Activated gamma-delta T cell treated with anti-CD3 and anti-CD28 coated beads, Interleukin-2, amount 50 U/mL, for 16 hours (primary cell): Measurements from ENCODE around the gene ST3GAL2.
A peak's percentile ranks its signal among the peaks of the same experiment; 100 is the strongest.
"Not testable (repeated sequence)": the region's sequence is repeated elsewhere in the genome, so short reads cannot be mapped to it uniquely, and the experiment has no call there.

Source experiments
- DNase-seq: peaks from one replicate; pipeline ENCODE4 v3.0.0-alpha.2; 2020; ENCODE audit warnings: low read depth

Gene ST3GAL2

GRCh38 chr16:70467608-70468007 is 28.7 kb upstream of the ST3GAL2 start:
- DNase-seq = no peak

GRCh38 chr16:70467113-70467512 is 28.2 kb upstream of the ST3GAL2 start:
- no peak for DNase-seq

GRCh38 chr16:70466805-70467076 is 27.8 kb upstream of the ST3GAL2 start:
- DNase-seq = no peak

GRCh38 chr16:70465999-70466804 is 27.3 kb upstream of the ST3GAL2 start:
- DNase-seq = no peak

- no peak for DNase-seq
Measured at GRCh38 chr16:70463235-70463634, 24.3 kb upstream of the ST3GAL2 start.

GRCh38 chr16:70460737-70461261 is 21.9 kb upstream of the ST3GAL2 start:
- no peak for DNase-seq

GRCh38 chr16:70457446-70458166 is 18.7 kb upstream of the ST3GAL2 start:
- no peak for DNase-seq

GRCh38 chr16:70455910-70456309 is 17.0 kb upstream of the ST3GAL2 start:
- DNase-seq = no peak

- DNase-seq = peak; percentile 41
Measured at GRCh38 chr16:70454222-70455034, 15.5 kb upstream of the ST3GAL2 start, which contains the start of gene FCSK. Gene FCSK (plus strand): TSS chr16:70454595. CDS start chr16:70463191, 8,596 bp downstream.

GRCh38 chr16:70453892-70454221 is 15.0 kb upstream of the ST3GAL2 start:
- no peak for DNase-seq

- no peak for DNase-seq
Measured at GRCh38 chr16:70453117-70453891, 14.4 kb upstream of the ST3GAL2 start.

- DNase-seq = not testable (repeated sequence)
Measured at GRCh38 chr16:70451004-70451340, 12.1 kb upstream of the ST3GAL2 start.

GRCh38 chr16:70450142-70451003 is 11.5 kb upstream of the ST3GAL2 start:
- not testable (repeated sequence) for DNase-seq

- DNase-seq = no peak
Measured at GRCh38 chr16:70448075-70448474, 9.2 kb upstream of the ST3GAL2 start.

- DNase-seq = no peak
Measured at GRCh38 chr16:70444249-70445063, 5.6 kb upstream of the ST3GAL2 start.

- no peak for DNase-seq
Measured at GRCh38 chr16:70442344-70442743, 3.4 kb upstream of the ST3GAL2 start.

GRCh38 chr16:70441406-70441990 is 2.6 kb upstream of the ST3GAL2 start:
- no peak for DNase-seq

GRCh38 chr16:70440009-70440692 is 1.3 kb upstream of the ST3GAL2 start:
- no peak for DNase-seq

- no peak for DNase-seq
Measured at GRCh38 chr16:70438585-70438968, 323 bp downstream of the ST3GAL2 start.
